Activated CD4-positive, alpha-beta T cell treated with anti-CD3 and anti-CD28 coated beads, Interleukin-2, amount 50 U/mL, for 16 hours (primary cell): ENCODE results near the gene EIF5AL1.
"Not testable (repeated sequence)": the region's sequence is repeated elsewhere in the genome, so short reads cannot be mapped to it uniquely, and the experiment has no call there.

Source experiments
- DNase-seq: peaks from one replicate; pipeline ENCODE4 v3.0.0-alpha.2; 2020

EIF5AL1 gene

DNA sequence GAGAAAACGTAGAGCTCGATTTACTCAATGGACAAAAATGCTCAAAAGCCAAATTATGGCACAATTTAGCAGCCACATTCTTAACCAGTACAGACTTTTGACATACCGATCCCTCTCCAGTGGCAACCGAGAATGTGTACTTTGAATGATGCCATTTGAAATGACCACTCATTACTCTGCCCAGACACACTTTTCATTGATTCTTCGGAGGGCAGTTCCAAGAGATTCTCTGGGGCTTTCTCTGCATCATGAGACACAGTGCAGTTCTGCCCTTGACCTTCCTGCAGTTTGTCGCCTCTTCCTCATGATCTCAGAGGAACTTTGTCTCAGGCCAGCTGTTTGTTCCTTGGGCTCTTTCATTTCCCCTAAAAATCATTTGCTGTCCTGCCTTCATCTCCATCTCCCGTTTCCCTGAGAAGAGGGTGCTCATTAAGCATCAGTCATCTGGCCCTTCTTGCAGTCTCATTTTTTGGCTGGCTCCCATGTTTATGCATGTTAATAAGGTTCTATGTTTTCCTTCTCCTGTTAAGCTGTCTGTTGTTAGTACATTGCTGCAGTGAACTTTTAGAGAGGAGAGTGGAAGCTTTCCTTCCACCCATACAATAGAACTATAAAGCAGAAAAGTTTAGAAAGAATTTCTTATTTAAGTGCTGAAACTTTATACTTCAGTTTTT lies 4.3 kb downstream of the EIF5AL1 start:
- DNase-seq = not testable (repeated sequence)

DNA sequence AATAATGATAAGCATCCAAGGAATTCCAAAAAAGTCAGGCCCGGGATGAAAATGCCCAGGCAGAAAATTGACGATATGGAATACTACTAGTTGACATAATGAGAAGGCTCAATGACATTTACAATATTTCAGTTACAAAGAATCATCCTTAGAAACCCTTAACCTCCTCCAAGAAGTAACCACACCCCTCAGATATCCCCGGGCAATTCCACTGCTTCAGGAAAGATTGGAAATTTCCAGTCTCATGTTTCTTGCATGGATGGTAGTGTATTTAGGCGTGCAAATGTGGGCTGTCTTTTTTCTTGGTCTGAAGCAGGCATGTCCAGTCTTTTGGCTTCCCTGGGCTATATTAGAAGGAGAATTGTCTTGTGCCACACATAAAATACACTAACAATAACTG lies 5.2 kb downstream of the EIF5AL1 start:
- DNase-seq = not testable (repeated sequence)

DNA sequence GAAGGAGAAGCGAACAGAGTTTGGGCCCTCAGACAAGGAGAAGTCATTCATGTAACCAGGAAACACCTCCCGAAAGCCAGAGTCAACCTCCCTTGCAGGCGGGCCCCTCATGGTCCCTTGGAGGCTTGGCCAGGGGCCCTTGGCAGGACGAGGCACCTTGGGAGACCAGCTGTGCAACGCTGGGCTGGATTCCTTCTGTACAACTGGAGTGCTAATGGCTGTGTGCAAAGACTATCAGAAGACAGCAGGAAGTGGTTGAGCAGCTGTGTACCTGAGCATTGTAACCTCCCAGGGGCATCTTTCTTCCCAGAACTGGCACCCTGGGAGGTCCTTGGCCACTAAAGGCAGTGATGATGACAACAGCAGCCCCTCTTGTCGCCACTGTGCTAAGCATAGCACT lies 9.4 kb downstream of the EIF5AL1 start:
- not testable (repeated sequence) for DNase-seq

DNA sequence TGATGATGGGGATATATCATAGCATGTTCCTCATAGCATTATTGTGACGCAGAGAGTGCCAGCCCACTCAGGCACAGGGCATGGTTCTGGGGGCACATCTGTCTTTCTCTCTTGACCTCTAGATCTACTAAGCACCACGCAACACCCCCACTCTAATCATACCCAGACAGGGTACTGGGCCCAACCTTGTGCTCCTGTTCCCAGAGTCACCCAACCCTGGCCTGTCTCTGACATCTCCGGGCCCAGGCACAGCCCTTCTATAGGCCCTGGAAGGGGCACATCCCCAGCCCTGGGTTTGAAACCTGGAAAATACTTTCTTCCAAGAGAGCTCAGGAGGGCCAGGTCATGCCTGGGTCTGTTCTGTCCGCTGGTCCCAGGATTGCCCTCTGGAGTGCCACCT lies 10.1 kb downstream of the EIF5AL1 start:
- not testable (repeated sequence) for DNase-seq

DNA sequence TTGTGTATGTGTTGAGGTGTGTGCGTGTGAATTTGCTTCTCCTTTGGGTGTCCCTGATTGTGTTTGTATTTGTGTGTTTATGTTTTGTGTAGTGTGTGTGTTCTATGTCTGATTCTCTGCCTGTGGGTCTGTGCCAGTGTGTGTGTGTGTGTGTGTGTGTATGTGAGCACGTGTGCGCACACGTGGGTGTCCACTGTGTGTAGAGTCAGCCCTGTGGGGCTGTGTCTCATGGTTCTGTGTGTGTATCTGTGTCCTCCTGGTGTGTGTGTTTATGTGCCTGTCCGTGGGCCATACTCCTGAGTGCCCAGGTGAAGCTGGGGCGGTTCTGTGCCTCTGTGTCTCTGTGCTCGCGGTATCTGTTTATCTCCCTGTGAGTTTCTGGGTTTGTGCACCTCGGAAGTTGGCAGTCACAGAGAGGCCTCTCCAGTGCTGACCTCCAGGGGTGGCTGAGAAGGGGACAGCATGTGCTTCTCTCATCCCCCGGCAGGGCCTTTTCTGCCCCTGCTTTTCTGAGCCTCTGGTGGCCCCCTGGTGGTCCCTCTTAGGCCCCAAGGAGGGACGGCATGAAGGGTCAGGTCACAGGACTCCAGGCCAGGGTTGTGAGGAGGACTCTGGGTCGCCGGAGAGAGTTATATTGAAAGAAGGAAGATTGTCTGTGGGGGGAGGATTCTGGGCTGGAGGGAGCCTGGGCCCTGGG lies 11.0 kb downstream of the EIF5AL1 start:
- DNase-seq = not testable (repeated sequence)

DNA sequence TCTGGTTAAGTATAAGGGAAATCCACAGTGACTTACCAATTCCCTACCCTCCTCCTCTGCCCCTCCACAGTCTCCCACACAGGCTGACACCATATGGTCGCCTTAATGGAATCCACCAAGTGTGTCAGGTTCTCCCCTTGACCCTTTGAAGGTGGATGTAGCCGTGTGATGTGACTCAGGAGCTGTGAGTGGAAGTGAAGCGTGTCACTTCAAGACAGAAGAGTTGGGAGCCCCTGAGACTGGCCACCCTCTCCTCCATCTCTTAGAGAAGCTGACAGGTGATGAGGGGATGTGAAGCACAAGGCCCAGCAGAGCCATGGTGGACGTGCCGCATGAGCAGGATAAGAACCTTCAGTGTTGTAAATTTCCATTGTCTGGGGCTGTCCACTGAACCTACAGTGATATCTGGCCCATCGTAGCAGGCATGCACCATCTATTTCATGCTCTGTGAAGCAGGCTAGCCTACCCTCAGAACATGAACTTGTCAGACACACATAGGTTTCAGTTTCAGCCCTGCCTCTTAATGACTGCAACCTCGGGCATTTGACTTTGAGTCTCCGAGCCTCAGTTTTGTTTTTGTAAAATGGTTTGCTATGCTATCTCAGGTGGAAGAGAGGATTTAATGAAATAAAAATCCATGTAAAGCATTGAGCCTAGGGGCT lies 12.8 kb downstream of the EIF5AL1 start:
- DNase-seq = not testable (repeated sequence)

DNA sequence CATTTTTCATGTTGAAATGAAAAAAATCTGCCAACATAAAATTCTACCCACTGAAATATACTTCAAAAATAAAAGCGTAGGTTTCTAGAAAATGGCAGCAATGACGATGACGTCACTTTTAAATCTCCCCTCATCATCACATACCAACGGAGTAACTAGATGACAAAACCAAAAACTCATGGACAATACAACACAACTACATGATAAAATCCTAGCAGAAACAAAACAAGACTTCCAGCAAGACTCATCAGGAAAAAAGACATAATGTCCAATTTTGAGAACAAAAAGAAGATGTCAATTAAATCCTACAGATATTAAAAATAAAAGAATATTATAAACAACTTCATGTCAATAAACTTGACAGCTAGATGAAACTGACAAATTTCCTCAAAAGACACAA lies 15.9 kb downstream of the EIF5AL1 start:
- DNase-seq = not testable (repeated sequence)

DNA sequence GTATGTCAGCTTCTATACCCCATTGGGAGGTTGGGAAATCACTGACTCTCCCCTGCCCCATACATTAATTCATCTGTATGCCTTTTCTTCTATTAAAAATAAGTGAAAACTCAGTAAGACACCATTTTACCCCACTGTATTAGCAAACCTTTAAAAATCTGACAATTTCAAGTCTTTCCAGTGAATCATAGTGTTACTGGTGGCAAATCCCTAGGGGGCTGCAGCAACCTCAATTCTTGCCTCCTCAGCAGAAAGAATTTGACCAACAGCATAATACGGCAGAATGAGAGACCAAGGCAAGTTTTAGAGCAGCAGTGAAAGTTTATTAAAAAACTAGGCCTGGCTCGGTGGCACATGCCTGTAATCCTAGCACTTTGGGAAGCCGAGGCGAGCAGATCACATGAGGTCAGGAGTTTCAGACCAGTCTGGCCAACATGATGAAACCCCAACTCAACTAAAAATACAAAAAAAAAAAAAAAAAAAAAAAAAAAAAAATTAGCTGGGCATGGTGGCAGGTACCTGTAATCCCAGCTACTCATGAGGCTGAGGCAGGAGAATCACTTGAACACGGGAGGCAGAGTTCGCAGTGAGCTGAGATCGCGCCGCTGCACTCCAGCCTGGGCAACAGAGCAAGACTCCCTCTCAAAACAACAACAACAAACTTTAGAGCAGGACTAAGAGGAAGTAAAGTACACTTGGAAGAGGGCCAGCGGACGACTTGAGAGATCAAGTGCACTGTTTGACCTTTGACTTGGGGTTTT lies 21.0 kb downstream of the EIF5AL1 start:
- not testable (repeated sequence) for DNase-seq

DNA sequence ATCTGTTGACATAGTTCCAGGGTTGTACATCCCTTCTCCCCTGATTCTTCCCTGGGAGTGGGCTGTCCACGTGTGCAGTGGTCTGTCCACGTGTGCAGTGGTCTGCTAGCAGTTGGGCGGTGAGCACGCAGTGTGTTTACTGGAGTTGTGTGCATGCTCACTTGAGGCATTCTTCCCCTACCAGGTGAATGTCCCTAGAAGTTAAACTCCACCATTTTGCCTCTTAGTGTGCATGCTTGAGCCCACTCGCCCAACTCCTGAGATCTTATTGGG lies 21.5 kb downstream of the EIF5AL1 start:
- not testable (repeated sequence) for DNase-seq

DNA sequence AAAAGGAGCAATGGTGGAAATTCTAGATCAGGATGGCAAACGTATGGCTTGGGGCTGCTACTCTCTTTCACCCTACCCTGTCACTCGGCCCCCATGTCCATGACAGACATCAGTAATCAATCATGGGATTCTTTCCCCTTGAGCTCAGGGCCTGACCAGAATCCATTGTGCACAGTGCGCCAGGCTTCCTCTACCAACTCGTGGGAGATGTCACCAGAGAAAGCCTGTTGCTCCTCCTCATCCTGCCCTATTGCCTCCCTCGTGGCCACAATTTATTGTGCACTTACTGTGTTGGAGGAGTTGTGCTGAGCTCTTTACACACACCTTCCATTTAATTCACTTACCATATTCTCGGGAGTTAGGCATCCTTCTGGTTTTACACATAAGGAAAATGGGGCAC lies 26.0 kb downstream of the EIF5AL1 start:
- DNase-seq = not testable (repeated sequence)

DNA sequence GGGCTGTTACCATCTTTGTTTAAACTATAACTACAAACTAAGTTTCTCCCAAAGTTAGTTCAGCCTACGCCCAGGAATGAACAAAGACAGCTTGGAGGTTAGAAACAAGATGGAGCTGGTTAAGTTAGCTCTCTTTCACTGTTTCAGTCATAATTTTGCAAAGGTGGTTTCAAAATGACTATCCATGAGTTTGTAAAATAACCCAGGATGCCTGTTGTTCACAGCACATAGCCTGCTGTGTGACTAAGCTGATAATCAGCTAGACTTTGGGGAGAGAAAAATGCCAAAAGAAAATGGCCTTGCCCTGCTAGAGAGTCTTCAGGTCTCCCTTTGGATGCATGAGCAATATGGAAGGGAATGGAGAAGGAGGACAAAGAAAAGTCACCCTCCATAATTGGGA lies 28.6 kb downstream of the EIF5AL1 start:
- peak; percentile 86 for DNase-seq

DNA sequence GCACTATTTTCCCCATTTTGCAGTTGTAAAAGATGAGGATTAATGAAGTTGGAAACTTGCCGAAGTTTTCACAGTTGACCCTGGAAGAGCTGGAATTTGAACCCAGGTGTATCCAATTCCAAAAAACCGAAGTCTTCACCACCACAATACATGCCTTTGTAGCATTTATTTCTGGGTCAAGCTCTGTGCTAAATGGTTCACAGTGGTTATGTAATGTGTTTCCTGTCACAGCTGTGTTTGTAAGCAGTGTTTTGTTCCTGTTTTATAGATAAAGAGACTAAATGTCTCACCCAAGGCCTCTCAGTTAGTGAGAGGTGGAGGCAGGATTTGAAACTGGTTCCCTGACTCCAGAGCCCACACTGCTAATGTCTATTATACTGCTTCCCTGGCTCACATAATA lies 30.3 kb downstream of the EIF5AL1 start:
- peak; percentile 19 for DNase-seq

DNA sequence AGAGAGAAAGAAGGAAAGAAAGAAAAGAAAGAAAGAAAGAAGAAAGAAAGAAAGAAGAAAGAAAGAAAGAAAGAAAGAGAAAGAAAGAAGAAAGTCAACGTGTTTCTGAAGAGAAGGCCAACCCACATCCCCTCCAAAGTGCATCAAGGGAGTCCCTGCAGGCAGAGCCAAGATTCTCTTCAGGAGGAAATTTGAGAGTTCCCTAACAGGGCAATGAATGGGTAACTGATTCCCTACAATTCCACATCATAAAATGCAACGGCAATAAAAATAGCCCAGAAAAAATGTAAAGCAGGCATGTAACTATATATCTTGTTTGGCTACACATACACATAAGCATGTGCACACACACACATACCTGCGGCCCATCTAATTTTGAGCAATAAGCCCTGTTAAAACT lies 32.1 kb downstream of the EIF5AL1 start:
- DNase-seq = not testable (repeated sequence)

DNA sequence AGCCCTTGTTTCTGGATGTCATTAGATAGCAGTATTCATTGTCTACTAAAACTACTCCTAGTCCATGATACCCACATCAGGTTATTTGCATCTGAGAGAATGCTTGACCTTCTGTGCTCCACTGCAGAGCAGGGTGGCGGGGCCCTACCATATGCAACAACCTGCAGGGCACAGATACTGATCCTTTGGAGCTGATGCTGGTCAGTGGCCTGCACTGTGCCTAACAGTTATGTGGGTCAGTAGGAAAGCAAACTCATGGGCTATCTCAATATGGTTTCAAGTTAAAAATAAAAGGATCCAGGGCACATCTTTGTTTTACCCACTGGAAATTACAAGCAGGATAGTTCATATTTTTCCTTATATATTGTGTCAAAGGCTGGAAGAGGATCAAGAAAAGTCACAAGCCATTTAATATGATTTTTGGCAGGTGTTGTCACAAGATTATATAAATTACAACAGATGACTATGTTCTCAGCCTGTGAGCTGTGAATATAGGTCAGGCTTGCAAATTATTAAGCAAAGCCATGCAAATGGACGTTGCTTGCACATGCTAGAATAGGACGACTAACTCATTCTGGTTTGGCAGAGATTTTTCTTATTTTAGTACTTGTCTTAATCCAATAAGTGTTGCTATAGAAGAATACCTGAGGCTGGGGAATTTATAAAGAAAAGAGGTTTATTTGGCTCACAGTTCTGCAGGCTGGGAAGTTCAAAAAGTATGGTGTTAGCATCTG lies 32.8 kb downstream of the EIF5AL1 start:
- not testable (repeated sequence) for DNase-seq

DNA sequence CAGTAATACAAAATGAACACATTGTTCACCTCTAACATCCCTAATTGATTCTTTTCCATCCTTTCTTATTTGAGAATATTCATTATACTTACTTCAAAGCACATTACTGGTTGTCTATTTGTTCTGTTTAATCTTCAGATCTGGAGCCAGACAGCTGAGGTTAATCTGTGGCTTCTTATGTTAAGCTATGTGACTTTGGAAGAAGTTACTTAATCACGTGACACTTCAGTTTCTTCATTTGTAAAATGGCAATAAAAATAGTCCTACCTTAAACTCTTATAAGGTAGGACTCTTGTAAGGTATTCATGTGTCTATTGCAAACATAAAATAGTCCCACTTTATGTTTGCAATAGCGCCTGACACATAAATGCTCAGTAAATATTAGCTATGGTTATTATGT lies 34.8 kb downstream of the EIF5AL1 start:
- not testable (repeated sequence) for DNase-seq

DNA sequence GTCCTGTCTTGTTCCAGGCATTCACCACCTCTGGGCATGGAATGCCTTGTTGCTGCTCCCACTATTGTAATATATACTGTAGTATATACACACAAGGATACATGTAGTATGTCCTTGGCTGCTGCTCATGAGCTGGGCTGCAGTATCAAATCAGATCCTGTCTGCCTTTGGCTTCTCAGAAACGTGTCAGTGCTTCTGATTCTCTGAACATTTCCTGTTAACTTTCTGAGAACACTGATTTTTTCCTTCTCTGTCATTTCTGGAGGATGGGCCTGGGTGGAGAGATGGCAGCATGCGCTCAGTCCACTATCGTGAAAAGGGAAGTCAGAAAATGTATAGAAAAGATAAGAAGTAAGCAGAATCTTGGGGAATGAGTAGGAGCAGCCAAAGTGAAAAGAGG lies 35.6 kb downstream of the EIF5AL1 start:
- DNase-seq = peak; percentile 80

DNA sequence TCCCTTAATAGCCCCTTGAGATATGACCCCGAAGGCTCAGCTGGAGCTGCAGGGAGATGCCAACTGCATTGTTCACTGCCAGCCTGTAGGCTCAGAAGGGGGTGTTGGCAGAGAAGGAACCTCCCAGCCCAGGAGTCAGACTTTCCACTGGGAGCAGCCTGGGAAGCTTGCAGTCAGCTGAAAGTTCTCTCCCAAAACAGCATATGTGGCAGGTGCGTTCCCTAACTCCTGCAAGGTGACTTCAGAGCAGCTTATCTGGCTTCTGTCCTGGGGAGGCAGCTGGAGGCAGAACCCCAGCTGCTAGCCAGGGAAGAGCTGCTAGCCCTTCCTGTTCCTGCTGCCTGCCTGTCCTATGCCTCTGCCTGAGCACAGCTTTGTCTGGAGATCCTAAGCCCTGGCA lies 39.8 kb downstream of the EIF5AL1 start:
- DNase-seq = no peak

DNA sequence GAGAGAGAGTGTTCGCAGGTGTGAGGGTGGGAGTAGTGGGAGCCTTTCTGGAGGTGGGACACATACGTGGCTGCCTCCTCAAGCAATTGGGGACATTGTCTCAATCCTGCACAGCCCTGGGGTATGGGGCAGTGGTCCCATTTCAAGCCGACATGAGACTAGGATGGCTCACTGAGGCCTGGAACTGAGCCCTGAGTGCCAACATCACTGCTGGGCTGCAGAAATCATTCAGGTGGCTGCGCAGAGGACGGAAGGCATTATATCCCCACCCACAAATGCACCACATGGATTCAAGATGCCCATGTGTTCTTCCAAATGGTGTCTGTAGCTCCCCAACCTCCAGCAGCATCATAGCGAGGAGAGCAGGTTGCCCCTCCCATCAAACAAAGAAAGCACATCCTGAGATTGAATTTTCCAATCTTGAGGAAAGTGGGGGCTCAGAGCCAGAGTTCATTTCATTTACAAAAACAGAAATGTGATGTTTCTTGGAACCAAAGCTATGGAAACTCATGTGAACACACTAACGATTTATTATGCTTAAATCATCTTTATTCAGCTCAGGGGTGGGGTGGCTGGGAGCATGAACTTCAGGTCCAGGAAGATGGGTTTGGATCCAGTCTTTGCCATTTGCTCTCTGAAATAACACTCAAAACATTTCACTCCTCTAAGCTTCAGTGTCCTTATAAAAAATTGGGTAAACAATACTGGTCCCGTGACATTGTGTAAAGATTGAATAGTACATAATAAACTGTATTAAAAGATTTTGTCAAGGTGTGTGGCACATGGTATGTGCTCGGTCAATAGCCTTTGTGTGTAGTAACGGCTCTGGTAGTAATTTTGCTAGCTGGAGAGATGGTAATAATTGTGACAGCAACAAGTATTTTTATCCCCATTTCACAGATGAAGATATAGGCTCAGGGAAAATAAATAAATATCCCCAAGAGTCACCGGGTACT lies 43.3 kb downstream of the EIF5AL1 start:
- DNase-seq = no peak

DNA sequence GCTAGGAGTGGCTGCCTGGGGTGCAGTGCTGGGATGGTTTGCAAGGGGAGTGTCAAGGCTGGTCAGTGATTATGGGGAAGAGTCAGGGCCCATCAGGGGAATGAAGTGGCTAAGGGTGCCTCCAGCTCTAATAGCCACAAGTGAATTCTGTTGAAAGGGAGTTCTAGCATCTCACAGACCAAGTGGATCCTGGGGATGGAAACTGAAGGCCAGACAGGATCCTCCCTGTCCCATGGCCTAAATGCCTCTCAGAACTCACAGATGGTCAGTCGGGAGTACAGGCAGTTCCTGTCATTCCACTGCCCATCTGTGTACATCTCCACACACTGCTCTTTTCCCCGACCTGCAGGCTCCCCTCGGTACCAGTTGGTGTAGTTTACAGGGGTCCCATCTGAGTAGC lies 44.6 kb downstream of the EIF5AL1 start:
- not testable (repeated sequence) for DNase-seq

DNA sequence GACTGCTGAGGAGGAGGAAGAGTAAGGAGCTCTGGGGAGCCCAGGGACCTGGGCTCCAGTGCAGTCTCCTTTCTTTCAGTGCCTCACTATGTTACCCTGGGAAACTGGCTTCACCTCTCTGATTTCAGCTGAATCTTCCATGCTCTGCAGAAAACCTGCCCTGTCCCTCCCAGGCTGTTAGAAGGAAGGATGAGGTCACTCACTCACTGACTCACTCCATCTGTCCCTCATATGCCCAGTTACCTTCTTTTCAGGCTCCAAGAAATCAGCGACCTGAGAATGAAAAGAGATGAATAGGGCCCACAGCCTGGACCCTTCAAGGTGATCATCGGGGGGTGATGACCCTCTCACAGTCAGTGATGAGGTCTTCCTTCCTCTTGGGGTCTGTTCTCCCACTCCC lies 47.4 kb downstream of the EIF5AL1 start:
- no peak for DNase-seq

DNA sequence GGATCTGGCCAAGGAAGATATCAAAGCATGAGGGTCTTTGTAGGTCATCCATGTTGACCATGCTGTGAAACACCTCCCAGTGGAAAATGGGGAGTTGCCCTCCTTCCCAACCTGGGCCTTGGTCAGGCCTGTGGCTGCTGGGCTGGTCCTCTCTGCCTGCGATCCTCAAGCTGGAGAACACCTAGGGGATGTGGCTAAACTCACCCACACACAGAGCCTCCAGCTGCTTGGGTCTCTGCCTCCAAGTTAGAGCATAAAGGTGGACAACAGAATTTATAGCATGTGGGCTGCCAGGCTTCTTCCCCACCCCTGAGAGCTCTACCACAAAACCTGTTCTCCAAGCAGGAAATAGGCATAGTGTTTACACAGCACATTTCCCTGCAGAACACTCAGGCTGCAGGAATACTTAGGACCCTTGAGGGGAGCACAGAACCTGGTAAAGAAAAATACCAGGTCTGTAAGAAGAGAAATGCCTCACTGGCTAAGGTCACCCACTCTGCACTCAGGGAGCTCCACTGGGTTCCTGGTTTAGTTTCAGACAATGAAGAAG lies 47.9 kb downstream of the EIF5AL1 start, which contains the start of gene SFTPA2:
Gene SFTPA2, minus strand, starts transcription at position 248 of the 550 bp plus-strand sequence. CDS start 924 bp downstream, outside the sequence.
- no peak for DNase-seq
